Suprapubic skin (tissue), 4 donors: ENCODE results near the gene LHPP. TPM values are rescaled to one million over a fixed set of nuclear protein-coding genes. Genes with fewer than 3 reads are reported as not detected.

Source experiments
- DNase-seq, 2 donors: peaks; one replicate each; pipeline ENCODE4 v3.0.0-alpha.2; 2019; ENCODE audit warnings: low spot score in 2 of 2
- H3K27ac ChIP-seq: fragments of 200-600 bp; sonication (generic); one replicate; pipeline ENCODE4 v1.5.1; 2019
- H3K27me3 ChIP-seq: fragments of 200-600 bp; sonication (generic); one replicate; pipeline ENCODE4 v1.5.1; 2019
- H3K36me3 ChIP-seq: fragments of 200-600 bp; sonication (generic); one replicate; pipeline ENCODE4 v1.5.1; 2019
- H3K4me1 ChIP-seq: fragments of 200-600 bp; sonication (generic); one replicate; pipeline ENCODE4 v1.5.1; 2019
- H3K4me3 ChIP-seq: fragments of 200-600 bp; sonication (generic); one replicate; pipeline ENCODE4 v1.5.1; 2019; ENCODE audit warnings: mild to moderate bottlenecking
- H3K9me3 ChIP-seq: fragments of 200-600 bp; sonication (generic); one replicate; pipeline ENCODE4 v1.5.1; 2019
- CTCF ChIP-seq, 2 donors: fragments of 200-600 bp in 1 of 2; fragments of 450-650 bp in 1 of 2; sonication (generic) in 1 of 2; IDR thresholded peaks; one replicate each; pipeline ENCODE4 v1.5.1; 2016 to 2019; ENCODE audit warnings: antibody characterized with exemption in 2 of 2, mild to moderate bottlenecking in 1 of 2, moderate library complexity in 1 of 2
- EP300 ChIP-seq: sonication (generic); formaldehyde crosslinking; IDR thresholded peaks from one replicate; pipeline ENCODE4 v1.6.1; 2017; ENCODE audit warnings: antibody characterized with exemption
- POLR2A ChIP-seq, 2 donors: fragments of 450-650 bp; IDR thresholded peaks; one replicate each; pipeline ENCODE4 v1.6.1; 2017; ENCODE audit warnings: antibody characterized with exemption in 2 of 2, mild to moderate bottlenecking in 2 of 2, moderate library complexity in 2 of 2
- POLR2AphosphoS5 ChIP-seq, 3 donors: sonication (generic); formaldehyde crosslinking; IDR thresholded peaks; one replicate each; pipeline ENCODE4 v1.6.1; 2017; ENCODE audit warnings: antibody characterized with exemption in 3 of 3
- WGBS: methylation state at CpG from one replicate; pipeline ENCODE4 v1.1.5; 2018; 5-methylcytosine and 5-hydroxymethylcytosine counted together
- total RNA-seq, 4 donors: library from RNA; depleted of rRNA; stranded (reverse); fragments of >200 nt; gene quantifications; one replicate each; pipeline ENCODE4 v1.1.0, GENCODE V29; 2016

LHPP gene
- total RNA-seq, 4 donors from 2014 or later = 14.4 to 22.6 (median 15.3) TPM

GRCh38 chr10:124532106-124532641 lies 70.6 kb downstream of the LHPP start:
- WGBS = 87% methylated on average over 11 of the region's 11 CpGs
- DNase-seq = no peak

GRCh38 chr10:124532788-124533187 lies 71.2 kb downstream of the LHPP start:
- no peak for TF ChIP-seq POLR2AphosphoS5 (IDR thresholded peaks at IDR 0.05)
- no peak for TF ChIP-seq CTCF (IDR thresholded peaks at IDR 0.05)
- no peak for TF ChIP-seq EP300
- no peak for TF ChIP-seq POLR2A (IDR thresholded peaks at IDR 0.05)
- Histone ChIP-seq H3K4me3 (no peak overlapping the region), H3K27ac (no peak overlapping the region), H3K9me3 (no peaks in the 10 kb centered on the region), H3K27me3 (no peaks in the 10 kb centered on the region), H3K4me1 (peaks cover 13% of the 10 kb centered on the region), H3K36me3 (no peaks in the 10 kb centered on the region)
- DNase-seq = no peak
- WGBS = 91% methylated on average over 3 of the region's 3 CpGs

More at GRCh38 chr10:124532106-124532641, 70.6 kb downstream of the LHPP start:
- Histone ChIP-seq H3K4me1 (peaks cover 13% of the 10 kb centered on the region), H3K36me3 (no peaks in the 10 kb centered on the region), H3K9me3 (no peaks in the 10 kb centered on the region), H3K27me3 (no peaks in the 10 kb centered on the region), H3K4me3 (no peak overlapping the region), H3K27ac (no peak overlapping the region)
- TF ChIP-seq POLR2A (IDR thresholded peaks at IDR 0.05) (no peak), POLR2AphosphoS5 (IDR thresholded peaks at IDR 0.05) (no peak), EP300 (no peak), CTCF (IDR thresholded peaks at IDR 0.05) (no peak)

GRCh38 chr10:124533266-124533665 lies 71.6 kb downstream of the LHPP start:
- peaks cover 13% of the 10 kb centered on the region for H3K4me1 ChIP-seq
- H3K27ac ChIP-seq = no peak overlapping the region
- no peaks in the 10 kb centered on the region for H3K9me3 ChIP-seq
- WGBS = 95% methylated on average over 13 of the region's 13 CpGs
- no peaks in the 10 kb centered on the region for H3K36me3 ChIP-seq
- no peaks in the 10 kb centered on the region for H3K27me3 ChIP-seq
- TF ChIP-seq CTCF (IDR thresholded peaks at IDR 0.05) = no peak
- DNase-seq = no peak
- H3K4me3 ChIP-seq = no peak overlapping the region

- Histone ChIP-seq H3K9me3 (no peaks in the 10 kb centered on the region), H3K4me3 (no peak overlapping the region), H3K36me3 (no peaks in the 10 kb centered on the region), H3K27me3 (no peaks in the 10 kb centered on the region), H3K4me1 (peaks cover 13% of the 10 kb centered on the region), H3K27ac (no peak overlapping the region)
- WGBS = 68% methylated on average over 23 of the region's 30 CpGs
- DNase-seq = no peak
- TF ChIP-seq EP300 (no peak), POLR2A (IDR thresholded peaks at IDR 0.05) (no peak), POLR2AphosphoS5 (IDR thresholded peaks at IDR 0.05) (no peak), CTCF (IDR thresholded peaks at IDR 0.05) (no peak)
Observed at GRCh38 chr10:124534231-124534798, 72.7 kb downstream of the LHPP start.

- H3K27ac ChIP-seq = no peak overlapping the region
- WGBS = 92% methylated on average over 17 of the region's 17 CpGs
- H3K36me3 ChIP-seq = no peaks in the 10 kb centered on the region
- H3K9me3 ChIP-seq = no peaks in the 10 kb centered on the region
- no peaks in the 10 kb centered on the region for H3K27me3 ChIP-seq
- DNase-seq = no peak
- H3K4me1 ChIP-seq = peaks cover 11% of the 10 kb centered on the region
- TF ChIP-seq POLR2A (IDR thresholded peaks at IDR 0.05) (no peak), EP300 (no peak), POLR2AphosphoS5 (IDR thresholded peaks at IDR 0.05) (no peak), CTCF (IDR thresholded peaks at IDR 0.05) (no peak)
- H3K4me3 ChIP-seq = no peak overlapping the region
Observed at GRCh38 chr10:124534826-124535601, 73.4 kb downstream of the LHPP start.
